ENCODE data around the gene SUB1.
A peak's percentile ranks its signal among the peaks of the same experiment; 100 is the strongest.

SUB1 gene

GRCh38 chr5:32585122-32585445 lies 273 bp upstream of the SUB1 start:
- no peaks in the 10 kb centered on the region for H3K27me3 ChIP-seq (ENCODE audit: insufficient read depth, poor library complexity, severe bottlenecking)
- TF ChIP-seq, protein P1, sequence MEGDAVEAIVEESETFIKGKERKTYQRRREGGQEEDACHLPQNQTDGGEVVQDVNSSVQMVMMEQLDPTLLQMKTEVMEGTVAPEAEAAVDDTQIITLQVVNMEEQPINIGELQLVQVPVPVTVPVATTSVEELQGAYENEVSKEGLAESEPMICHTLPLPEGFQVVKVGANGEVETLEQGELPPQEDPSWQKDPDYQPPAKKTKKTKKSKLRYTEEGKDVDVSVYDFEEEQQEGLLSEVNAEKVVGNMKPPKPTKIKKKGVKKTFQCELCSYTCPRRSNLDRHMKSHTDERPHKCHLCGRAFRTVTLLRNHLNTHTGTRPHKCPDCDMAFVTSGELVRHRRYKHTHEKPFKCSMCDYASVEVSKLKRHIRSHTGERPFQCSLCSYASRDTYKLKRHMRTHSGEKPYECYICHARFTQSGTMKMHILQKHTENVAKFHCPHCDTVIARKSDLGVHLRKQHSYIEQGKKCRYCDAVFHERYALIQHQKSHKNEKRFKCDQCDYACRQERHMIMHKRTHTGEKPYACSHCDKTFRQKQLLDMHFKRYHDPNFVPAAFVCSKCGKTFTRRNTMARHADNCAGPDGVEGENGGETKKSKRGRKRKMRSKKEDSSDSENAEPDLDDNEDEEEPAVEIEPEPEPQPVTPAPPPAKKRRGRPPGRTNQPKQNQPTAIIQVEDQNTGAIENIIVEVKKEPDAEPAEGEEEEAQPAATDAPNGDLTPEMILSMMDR (IDR thresholded peaks at IDR 0.05; ENCODE audit: poor library complexity, severe bottlenecking): no peak
- no peak for ATAC-seq (ENCODE audit: low read depth)
- peaks cover 32% of the 10 kb centered on the region for H3K36me3 ChIP-seq (ENCODE audit: low read depth)
- H3K4me3 ChIP-seq (ENCODE audit: severe bottlenecking): peak overlapping the region; percentile 82
- peaks cover 19% of the 10 kb centered on the region for H3K4me1 ChIP-seq (ENCODE audit: insufficient read depth, poor library complexity, severe bottlenecking)
- no peak for DNase-seq (ENCODE audit: low spot score)
- no peaks in the 10 kb centered on the region for H3K9me3 ChIP-seq (ENCODE audit: severe bottlenecking)
- H3K27ac ChIP-seq (ENCODE audit: poor library complexity, severe bottlenecking): peak overlapping the region; percentile 71

- no peaks in the 10 kb centered on the region for H3K9me3 ChIP-seq (ENCODE audit: severe bottlenecking)
- peaks cover 19% of the 10 kb centered on the region for H3K4me1 ChIP-seq (ENCODE audit: insufficient read depth, poor library complexity, severe bottlenecking)
- no peaks in the 10 kb centered on the region for H3K27me3 ChIP-seq (ENCODE audit: insufficient read depth, poor library complexity, severe bottlenecking)
- H3K36me3 ChIP-seq (ENCODE audit: low read depth): peaks cover 43% of the 10 kb centered on the region
- no peak for DNase-seq (ENCODE audit: low spot score)
- TF ChIP-seq, protein P1 (IDR thresholded peaks at IDR 0.05; ENCODE audit: poor library complexity, severe bottlenecking): no peak
- peak overlapping the region; percentile 71 for H3K27ac ChIP-seq (ENCODE audit: poor library complexity, severe bottlenecking)
- H3K4me3 ChIP-seq (ENCODE audit: severe bottlenecking): peak overlapping the region; percentile 82
- no peak for ATAC-seq (ENCODE audit: low read depth)
Observed at GRCh38 chr5:32586276-32586599, 881 bp downstream of the SUB1 start.

GRCh38 chr5:32587067-32587551 lies 1.8 kb downstream of the SUB1 start:
- no peak for DNase-seq (ENCODE audit: low spot score)
- Histone ChIP-seq H3K36me3 (ENCODE audit: low read depth) (peaks cover 52% of the 10 kb centered on the region), H3K27ac (ENCODE audit: poor library complexity, severe bottlenecking) (no peak overlapping the region), H3K4me1 (ENCODE audit: insufficient read depth, poor library complexity, severe bottlenecking) (peaks cover 19% of the 10 kb centered on the region), H3K4me3 (ENCODE audit: severe bottlenecking) (peak overlapping the region; percentile 82), H3K27me3 (ENCODE audit: insufficient read depth, poor library complexity, severe bottlenecking) (no peaks in the 10 kb centered on the region), H3K9me3 (ENCODE audit: severe bottlenecking) (no peaks in the 10 kb centered on the region)
- TF ChIP-seq, protein P1 (IDR thresholded peaks at IDR 0.05; ENCODE audit: poor library complexity, severe bottlenecking): no peak
- no peak for ATAC-seq (ENCODE audit: low read depth)

DNA sequence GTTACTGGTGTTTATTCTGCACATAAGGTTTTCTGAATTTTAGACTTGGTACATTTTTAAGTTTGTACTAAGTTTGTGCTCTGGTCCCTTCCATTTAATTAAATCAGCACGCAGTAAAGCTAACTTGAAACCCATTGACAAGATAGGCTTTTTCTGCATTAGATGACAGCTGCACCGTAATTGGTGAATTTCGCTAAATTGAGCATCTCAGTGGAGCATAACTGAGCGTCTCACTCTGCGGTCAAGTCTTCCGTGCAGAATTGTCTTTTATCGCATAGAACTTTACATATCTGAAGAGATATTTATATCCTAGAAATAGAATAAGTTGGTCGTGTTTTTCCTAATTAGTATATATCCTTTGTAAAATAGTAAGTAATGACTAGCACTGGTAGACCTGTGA lies 4.1 kb downstream of the SUB1 start:
- no peak overlapping the region for H3K4me3 ChIP-seq (ENCODE audit: severe bottlenecking)
- H3K27ac ChIP-seq (ENCODE audit: poor library complexity, severe bottlenecking): no peak overlapping the region
- H3K4me1 ChIP-seq (ENCODE audit: insufficient read depth, poor library complexity, severe bottlenecking): peaks cover 13% of the 10 kb centered on the region
- ATAC-seq (ENCODE audit: low read depth): no peak
- DNase-seq (ENCODE audit: low spot score): no peak
- TF ChIP-seq, protein P1 (IDR thresholded peaks at IDR 0.05; ENCODE audit: poor library complexity, severe bottlenecking): no peak
- no peaks in the 10 kb centered on the region for H3K9me3 ChIP-seq (ENCODE audit: severe bottlenecking)
- peaks cover 75% of the 10 kb centered on the region for H3K36me3 ChIP-seq (ENCODE audit: low read depth)
- H3K27me3 ChIP-seq (ENCODE audit: insufficient read depth, poor library complexity, severe bottlenecking): no peaks in the 10 kb centered on the region

DNA sequence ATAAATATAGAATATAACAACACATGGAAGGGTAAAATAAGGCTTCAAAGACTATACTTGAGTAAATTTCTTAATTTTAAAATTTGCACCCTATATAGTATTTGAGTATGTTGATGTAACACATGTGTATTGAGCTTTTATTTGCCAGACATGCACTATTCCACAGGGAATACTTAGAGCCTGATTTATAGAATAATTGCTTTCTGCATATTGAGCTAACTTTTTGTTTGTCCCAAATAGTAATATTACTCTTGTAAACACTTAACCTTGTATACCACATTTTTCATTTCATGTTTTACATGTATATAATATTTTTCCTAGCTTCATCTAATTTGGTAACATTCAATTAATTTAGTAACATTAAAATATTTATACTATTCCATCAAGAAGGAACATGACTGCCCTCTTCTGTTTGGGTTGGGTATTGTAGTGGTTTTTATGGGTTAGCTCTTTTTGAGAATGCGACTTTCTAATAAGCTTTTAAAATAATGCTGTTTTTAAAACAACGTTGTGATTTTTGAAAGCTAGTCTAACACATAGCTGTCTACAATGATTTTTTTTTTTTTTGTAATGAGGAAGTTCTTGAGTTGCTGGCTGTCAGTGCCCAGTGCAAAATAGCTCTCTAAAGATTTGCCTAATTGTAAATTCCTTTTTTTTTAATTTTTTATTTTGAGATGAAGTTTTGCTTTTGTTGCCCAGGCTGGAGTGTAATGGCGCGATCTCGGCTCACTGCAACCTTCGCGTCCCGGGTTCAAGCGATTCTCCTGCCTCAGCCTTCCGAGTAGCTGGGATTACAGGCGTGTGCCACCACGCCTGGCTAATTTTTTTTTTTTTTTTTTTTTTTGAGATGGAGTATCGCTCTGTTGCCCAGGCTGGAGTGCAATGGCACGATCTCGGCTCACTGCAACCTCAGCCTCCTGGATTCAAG lies 4.8 kb downstream of the SUB1 start:
- ATAC-seq (ENCODE audit: low read depth): no peak
- H3K36me3 ChIP-seq (ENCODE audit: low read depth): peaks cover 83% of the 10 kb centered on the region
- no peaks in the 10 kb centered on the region for H3K27me3 ChIP-seq (ENCODE audit: insufficient read depth, poor library complexity, severe bottlenecking)
- no peaks in the 10 kb centered on the region for H3K9me3 ChIP-seq (ENCODE audit: severe bottlenecking)
- H3K4me1 ChIP-seq (ENCODE audit: insufficient read depth, poor library complexity, severe bottlenecking): peaks cover 10% of the 10 kb centered on the region
- DNase-seq (ENCODE audit: low spot score): no peak
- no peak overlapping the region for H3K4me3 ChIP-seq (ENCODE audit: severe bottlenecking)
- TF ChIP-seq, protein P1 (IDR thresholded peaks at IDR 0.05; ENCODE audit: poor library complexity, severe bottlenecking): peak; percentile 94
- no peak overlapping the region for H3K27ac ChIP-seq (ENCODE audit: poor library complexity, severe bottlenecking)

Measured in RWPE2 (cell line).